Stimulated activated CD4-positive, alpha-beta T cell treated with anti-CD3 and anti-CD28 coated beads, Interleukin-12 subunit alpha, Interleukin-12 subunit beta, amount 100 ng/mL, for 48 hours (primary cell): ENCODE results near the gene FNBP1.
"Not testable (repeated sequence)": the region's sequence is repeated elsewhere in the genome, so short reads cannot be mapped to it uniquely, and the experiment has no call there.

Experiments
- DNase-seq, 3 donors: peaks; one replicate each; pipeline ENCODE4 v3.0.0-alpha.2; 2020; ENCODE audit warnings: low read depth in 2 of 3, low spot score in 1 of 3

FNBP1 gene

GRCh38 chr9:129995409-129996160 lies 47.4 kb downstream of the FNBP1 start:
- no peak for DNase-seq

- DNase-seq = no peak
Measured at GRCh38 chr9:129994882-129995281, 48.1 kb downstream of the FNBP1 start.

- not testable (repeated sequence) for DNase-seq
Measured at GRCh38 chr9:129991139-129991538, 51.9 kb downstream of the FNBP1 start.

GRCh38 chr9:129990269-129991010 lies 52.5 kb downstream of the FNBP1 start:
- no peak for DNase-seq

- no peak for DNase-seq
Measured at GRCh38 chr9:129989740-129990139, 53.2 kb downstream of the FNBP1 start.

GRCh38 chr9:129989362-129989708 lies 53.7 kb downstream of the FNBP1 start:
- DNase-seq = no peak

GRCh38 chr9:129988607-129989361 lies 54.2 kb downstream of the FNBP1 start:
- no peak for DNase-seq

GRCh38 chr9:129987941-129988340 lies 55.0 kb downstream of the FNBP1 start:
- DNase-seq = no peak

GRCh38 chr9:129987047-129987446 lies 55.9 kb downstream of the FNBP1 start:
- DNase-seq = no peak

- DNase-seq = not testable (repeated sequence)
Measured at GRCh38 chr9:129984589-129984988, 58.4 kb downstream of the FNBP1 start.

- DNase-seq = no peak
Measured at GRCh38 chr9:129983891-129984290, 59.1 kb downstream of the FNBP1 start.

GRCh38 chr9:129981180-129981907 lies 61.6 kb downstream of the FNBP1 start:
- DNase-seq = no peak

GRCh38 chr9:129980224-129980623 lies 62.8 kb downstream of the FNBP1 start:
- DNase-seq = not testable (repeated sequence)

- no peak for DNase-seq
Measured at GRCh38 chr9:129979071-129979745, 63.8 kb downstream of the FNBP1 start.

GRCh38 chr9:129972816-129973215 lies 70.2 kb downstream of the FNBP1 start:
- no peak for DNase-seq

- no peak for DNase-seq
Measured at GRCh38 chr9:129968690-129969485, 74.1 kb downstream of the FNBP1 start.

- DNase-seq = no peak
Measured at GRCh38 chr9:129964901-129965734, 77.9 kb downstream of the FNBP1 start.

GRCh38 chr9:129962889-129963703 lies 79.9 kb downstream of the FNBP1 start:
- DNase-seq = peak; percentile 51 to 62 (median 55)
